GM12891 (cell line): ENCODE data around the gene GDI1.

Experiments
- POLR2A ChIP-seq: IDR thresholded peaks from 2 replicates; pipeline ENCODE4 v1.6.1; 2011; ENCODE audit warnings: low read depth, low read length, control low read depth
- POLR2AphosphoS5 ChIP-seq: IDR thresholded peaks from 2 replicates; pipeline ENCODE4 v1.6.1; 2011; ENCODE audit warnings: low read depth, low read length, control low read depth
- SPI1 ChIP-seq: IDR thresholded peaks from 2 replicates; pipeline ENCODE4 v1.6.1; 2011; ENCODE audit warnings: low read depth, low read length, control low read depth

- TF ChIP-seq POLR2AphosphoS5 (no peak), POLR2A (no peak), SPI1 (no peak)
Measured at GRCh38 chrX:154430916-154431315, 6.0 kb upstream of the GDI1 start.
